ENCODE results near the gene STON2.
"Not testable (repeated sequence)": the region's sequence is repeated elsewhere in the genome, so short reads cannot be mapped to it uniquely, and the experiment has no call there.

Gene STON2

DNA sequence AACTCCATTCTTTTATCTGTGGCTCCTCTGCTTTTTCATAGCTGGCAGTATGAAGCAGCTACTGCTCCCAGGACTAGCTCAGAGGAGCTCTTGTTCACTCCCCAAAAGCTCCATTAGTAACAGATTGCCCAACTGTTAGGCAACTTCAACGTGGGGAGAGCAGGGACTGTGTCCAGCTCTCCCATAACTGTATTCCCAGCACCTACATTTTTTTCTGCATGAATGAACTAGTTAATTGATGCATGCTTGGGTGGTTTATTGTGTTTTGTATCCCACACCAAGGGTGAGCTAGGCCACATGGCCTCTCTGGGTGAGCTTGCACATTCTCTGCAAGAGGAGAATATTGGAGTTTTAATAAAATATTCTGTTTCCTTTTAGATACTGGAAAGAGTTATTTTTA lies 15.2 kb downstream of the STON2 start:
- no peak for DNase-seq (ENCODE audit: low read depth, low spot score)

DNA sequence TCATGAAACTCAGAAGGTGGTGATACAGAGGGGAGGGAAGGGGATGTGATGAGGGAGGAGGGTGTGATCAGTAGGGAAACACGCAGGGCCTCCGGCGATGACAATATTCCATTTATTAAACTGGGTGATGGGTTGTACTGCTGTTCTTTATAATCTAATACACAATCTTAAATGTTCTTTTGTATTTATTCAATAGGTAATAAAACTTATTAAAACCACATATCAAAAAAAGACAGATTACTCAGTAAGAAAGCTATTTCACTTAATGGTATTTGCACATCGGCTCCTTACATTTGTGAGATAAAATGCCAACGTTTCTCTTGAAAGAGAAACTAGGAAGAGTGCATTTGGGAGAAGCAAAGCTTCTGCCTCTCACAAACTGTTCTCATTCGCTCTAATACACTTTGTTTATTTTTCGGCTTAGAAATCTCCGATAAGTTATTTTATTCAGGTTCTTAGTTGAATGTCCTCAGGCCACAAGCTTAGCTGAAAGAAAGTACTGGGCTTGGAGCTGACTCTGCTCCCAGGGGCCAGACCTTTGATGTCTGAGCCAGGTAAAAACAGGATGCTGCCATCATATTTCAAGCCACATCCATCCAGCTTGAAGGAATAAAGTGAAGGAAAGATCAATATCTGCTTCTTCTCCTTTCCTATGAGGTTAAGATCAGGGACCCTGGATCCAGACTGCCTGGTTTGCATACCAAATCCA lies 17.5 kb downstream of the STON2 start:
- DNase-seq (ENCODE audit: low read depth, low spot score), result no peak

DNA sequence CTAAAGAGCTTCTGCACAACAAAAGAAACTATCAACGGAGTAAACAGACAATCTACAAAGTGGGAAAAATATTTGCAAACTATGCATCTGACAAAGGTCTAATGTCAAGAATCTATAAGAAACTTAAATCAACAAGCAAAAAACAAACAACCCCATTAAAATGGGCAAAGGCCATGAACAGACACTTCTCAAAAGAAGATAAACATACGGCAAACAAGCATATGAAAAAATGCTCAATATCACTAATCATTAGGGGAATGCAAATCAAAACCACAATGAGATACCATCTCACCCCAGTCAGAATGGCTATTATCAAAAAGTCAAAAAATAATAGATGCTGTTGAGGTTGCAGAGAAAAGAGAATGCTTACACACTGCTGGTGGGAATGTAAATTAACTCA lies 20.1 kb downstream of the STON2 start:
- not testable (repeated sequence) for DNase-seq (ENCODE audit: low read depth, low spot score)

DNA sequence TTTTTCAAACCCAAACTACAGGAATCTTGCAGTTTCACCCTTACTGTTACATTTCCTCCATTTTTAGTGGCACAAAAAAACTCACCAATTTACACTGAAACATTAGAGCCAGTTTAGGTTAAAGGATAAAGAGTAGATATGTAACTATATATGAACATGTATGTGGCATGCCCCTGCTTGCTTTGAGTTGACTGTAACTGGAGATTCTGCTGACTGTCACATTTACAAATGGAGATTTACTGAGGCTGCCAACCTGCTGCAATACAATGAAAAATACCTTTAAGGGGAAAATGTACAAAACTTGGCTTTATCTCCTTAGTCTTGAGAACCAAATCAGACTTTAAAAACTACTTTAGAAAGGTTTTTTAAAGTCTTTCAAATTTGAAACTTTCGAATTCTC lies 28.3 kb downstream of the STON2 start:
- no peak for DNase-seq (ENCODE audit: low read depth, low spot score)

DNA sequence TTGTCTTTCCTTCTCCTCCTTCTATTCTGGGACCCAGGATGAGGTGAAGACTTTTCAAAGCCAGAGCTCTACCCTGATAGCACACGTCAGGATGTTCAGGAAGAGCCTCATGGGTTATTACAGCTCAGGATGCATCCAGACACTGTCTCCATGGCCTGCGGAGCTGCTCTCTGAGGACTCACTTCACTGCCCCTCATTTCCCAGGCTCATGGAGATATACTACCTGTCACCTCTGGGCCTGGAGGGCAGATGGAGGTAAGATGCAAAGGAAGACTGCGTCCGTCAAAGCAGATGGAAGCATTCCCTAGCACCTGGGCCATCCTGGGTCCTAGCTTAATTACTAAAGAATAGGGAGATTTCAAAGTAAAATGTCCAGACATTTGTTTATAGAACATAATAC lies 32.6 kb downstream of the STON2 start:
- no peak for DNase-seq (ENCODE audit: low read depth, low spot score)

DNA sequence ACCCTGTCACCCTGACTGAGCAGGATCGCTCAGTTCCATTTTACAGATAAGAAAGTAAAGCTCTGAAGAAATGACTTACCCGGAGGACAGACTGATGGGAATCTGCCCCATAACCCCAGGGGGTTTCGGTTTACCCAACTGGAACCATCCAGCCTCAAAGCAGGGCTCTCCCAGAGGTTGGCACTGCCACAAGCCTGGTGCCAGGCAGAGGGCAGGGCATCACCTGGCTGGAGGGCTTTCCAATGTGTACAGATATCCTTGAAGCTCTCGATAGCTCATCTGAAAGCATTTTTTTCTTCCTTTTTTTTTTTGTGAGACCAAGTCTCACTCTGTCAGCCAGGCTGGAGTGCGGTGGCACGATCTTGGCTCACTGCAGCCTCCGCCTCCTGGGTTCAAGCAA lies 33.2 kb downstream of the STON2 start:
- DNase-seq (ENCODE audit: low read depth, low spot score), result no peak

DNA sequence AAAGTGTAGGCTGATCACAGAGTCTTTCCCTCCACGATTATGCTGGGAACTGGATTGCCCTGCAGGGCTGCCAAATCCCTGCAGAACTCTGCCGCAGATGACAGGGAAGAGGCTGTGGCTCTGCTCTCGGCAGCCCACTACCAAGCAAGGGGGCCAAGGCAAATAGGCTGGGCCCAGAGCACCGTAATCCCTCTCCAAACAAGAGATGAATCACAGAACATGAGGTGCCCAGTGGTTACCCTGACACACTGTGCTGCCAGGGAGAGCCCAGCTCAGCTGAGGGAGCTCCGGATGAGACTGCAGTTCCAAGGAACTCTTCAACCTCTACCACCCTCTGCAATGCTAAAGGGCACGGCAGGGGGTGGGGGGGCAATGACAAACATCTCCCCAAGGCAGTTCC lies 33.9 kb downstream of the STON2 start:
- DNase-seq (ENCODE audit: low read depth, low spot score), result no peak

DNA sequence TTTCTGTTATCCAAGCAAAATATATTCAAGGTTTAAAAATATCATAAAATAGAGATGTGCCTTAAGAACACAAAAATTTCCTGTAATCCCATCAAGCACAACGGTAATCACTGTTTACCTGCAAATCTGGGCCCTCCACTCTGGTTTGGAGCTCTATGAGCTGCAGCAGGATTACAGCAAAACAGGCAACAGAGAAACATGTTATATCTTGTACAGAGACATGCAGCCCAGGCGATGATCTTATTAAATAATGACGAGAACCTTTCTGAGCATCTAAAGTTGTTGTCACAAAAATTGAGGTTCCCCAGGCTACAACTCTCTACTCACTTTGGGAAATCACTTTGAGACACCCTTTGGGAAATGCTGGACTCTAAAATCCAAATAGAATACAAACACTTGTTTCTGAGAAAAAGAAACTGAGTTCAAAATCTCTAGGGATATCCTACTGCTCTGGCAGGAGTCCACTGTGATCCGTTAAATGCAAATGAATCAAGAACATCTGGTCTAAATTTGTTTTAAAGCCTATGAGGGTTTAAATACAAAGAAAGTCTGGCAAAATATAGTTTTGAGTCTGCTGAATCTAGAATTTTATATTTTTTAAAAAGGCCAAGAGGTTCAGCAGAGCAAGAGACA lies 36.3 kb downstream of the STON2 start:
- no peak for DNase-seq (ENCODE audit: low read depth, low spot score)

DNA sequence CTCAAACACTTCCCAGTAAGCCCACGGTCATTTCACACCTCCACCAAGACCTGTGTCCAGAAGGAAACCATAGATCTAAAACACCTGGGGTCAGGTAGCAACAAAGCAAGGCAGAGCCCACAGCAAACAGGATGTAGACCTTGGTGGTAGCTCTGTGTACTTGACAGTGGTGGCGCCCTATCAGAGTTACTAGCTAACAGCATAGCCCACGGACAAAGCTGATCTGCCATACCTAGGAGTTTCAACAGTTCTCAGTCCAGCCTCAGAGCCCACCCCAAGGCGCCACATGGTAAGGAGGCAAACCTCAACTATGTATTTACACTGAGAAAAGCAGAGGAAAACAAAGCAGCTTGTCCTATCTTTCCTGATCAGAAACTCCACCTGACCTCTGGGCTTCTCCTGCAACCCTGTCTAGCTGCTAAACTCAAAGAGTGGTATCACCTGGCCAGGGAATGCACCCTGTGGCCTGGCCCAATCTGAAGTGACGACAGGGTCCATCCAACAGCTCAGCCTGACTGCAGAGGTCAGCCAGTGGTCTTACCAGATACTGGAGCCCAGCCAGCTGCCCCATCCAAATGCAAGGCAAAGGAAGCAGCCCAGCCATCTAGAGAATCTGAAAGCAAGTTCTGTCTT lies 46.3 kb downstream of the STON2 start:
- no peak for DNase-seq (ENCODE audit: low read depth, low spot score)

DNA sequence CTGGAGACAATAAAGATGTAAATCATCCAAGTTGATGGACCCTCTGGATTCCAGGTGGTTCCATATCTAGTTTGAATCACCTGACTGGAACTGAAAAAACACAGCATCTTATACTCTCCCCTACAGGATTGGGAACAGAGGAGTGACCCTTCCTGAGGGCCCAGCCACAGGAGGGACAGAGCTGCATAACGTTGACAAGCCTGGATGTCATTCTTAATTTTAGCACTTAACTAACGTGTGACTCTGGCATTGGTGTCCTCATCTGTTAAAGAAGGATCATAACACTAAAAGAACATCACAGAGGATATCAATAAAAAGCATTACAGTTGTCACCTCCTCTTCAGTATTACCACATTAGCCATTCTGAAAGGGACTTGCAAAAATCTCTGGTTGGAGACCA lies 47.7 kb downstream of the STON2 start:
- no peak for DNase-seq (ENCODE audit: low read depth, low spot score)

DNA sequence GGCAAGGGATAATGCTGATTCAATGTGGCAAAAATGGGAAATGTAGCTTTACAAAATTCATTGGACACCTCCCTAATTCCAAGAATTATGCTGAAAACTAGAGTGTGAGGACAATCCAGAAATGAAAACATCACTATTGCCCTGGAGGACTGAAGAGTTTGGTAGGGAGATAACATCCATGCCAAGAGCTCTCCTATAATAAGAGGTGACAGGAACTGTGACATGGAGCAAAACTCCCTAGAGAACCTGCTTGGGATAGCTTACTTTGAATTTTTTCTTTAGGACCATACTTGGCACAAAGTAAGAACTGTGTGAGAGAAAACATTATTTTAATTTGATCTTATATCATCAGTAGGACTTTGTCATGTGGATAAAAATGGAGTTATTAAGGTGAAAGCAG lies 48.9 kb downstream of the STON2 start:
- no peak for DNase-seq (ENCODE audit: low read depth, low spot score)

DNA sequence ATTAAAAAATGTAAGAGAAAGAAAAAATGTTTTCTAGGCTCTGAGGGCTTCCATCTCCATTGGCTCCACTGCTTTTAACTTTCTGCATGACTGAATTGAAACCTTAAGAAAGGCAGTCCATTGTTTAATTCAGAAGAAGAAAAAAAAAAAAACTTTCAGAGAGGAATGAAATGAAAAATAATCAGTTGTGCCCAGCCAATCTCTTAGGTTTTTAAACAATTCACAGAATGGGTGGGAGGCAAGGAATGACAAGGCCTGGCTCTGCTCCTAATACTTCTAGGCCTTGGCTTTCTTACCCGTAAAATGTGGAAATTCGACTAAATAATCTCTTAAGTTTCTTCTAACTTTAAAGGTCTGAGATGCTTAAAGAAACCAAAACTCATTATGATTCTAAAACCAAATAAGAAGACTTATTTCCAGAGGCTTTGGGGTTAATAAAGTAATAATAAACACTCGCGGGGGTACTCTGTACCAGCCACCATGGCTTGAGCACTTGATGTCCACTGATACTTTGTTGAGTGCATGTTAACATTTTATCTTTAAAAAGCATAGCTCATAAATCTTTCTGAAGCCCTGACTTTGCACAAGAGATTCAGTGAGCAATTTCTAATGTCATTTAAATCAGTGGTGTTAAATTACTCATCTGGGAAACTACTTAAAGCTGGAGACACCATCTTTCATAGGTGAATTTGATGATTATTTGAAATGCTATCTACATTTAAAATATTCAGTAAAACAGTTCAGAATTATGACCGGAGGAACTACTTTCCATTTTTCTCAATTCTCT lies 49.6 kb downstream of the STON2 start:
- no peak for DNase-seq (ENCODE audit: low read depth, low spot score)

DNA sequence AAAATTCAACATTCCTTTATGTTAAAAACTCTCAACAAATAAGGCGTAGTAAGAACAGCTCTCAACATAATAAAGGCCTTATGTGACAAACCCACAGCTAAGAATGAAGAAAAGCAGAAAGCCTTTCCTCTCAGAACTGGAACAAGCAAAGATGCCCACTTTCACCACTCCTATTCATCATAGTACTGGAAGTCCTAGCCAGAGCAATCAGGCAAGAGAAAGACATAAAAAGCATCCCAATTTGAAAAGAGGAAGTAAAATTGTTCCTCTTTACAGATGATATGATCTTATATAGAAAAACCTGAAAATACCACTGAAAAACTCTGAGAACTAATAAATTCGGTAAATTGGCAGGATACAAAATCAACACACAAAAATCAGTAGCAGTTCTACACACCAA lies 52.1 kb downstream of the STON2 start:
- DNase-seq (ENCODE audit: low read depth, low spot score), result no peak

DNA sequence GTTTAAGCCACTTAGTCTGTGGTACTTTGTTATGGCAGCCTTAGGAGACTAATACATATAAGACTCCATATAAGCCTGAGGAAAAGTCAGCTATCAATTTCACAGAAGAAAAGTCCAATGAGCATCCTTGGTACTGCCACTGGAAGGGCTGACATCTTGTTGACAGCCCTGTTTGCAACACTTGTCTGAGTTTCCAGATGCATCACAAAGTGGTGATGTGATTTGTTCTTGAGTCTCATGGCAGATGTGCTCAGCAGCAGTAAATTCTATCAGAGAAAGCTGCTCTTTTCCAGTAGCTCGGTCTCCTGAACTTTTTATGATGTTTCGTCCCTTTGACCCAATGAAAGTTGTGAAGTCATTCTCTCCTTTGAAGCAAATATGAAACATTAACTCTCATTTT lies 54.3 kb downstream of the STON2 start:
- DNase-seq (ENCODE audit: low read depth, low spot score), result no peak

DNA sequence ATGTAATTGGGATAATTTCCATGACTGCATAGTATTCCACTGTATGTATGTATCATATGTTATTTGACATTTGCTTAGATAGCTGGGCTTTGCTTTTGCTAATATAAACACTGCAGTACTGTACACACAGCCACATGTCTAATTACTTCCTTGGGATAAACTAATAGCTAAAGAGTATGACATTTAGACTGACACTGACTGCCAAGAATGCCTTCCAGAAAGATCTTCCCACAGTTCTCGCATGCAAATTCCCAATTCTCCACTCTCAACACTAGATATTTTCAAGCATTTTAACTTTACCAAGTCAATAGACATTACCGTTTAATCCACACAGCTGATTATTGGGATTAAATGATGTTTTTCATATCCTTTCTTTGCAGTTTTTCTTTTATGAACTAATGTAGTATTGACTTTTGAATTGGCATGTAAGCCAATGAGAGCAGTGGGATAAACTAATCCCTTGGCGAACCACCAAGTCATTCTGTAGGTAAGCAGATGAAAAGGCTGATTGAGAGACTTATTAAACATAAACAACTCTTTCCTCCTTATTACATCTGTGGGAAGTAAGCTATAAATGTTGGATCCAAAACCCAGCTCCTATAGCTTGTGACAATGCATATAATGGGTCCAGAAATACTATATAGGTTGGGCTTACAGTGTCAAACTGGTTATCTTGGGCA lies 55.5 kb downstream of the STON2 start:
- DNase-seq (ENCODE audit: low read depth, low spot score), result no peak

DNA sequence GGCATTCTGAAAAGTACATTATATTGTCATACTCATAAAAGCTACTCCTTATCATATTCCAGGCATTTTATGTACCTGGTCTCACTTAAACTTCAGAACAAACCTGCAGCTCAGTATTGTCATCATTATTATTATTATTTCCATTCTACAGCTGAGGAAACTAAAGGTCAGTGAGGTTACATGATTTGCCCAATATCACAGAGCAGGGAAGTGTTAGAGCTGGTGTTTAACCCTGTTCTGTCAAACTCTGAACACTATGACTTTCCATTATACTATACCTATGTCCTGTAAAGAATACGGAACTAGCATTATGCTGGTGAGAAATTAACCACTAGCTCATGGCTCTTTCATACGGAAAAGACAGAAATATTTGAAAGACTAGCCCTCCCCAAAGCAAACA lies 56.4 kb downstream of the STON2 start:
- DNase-seq (ENCODE audit: low read depth, low spot score), result no peak

DNA sequence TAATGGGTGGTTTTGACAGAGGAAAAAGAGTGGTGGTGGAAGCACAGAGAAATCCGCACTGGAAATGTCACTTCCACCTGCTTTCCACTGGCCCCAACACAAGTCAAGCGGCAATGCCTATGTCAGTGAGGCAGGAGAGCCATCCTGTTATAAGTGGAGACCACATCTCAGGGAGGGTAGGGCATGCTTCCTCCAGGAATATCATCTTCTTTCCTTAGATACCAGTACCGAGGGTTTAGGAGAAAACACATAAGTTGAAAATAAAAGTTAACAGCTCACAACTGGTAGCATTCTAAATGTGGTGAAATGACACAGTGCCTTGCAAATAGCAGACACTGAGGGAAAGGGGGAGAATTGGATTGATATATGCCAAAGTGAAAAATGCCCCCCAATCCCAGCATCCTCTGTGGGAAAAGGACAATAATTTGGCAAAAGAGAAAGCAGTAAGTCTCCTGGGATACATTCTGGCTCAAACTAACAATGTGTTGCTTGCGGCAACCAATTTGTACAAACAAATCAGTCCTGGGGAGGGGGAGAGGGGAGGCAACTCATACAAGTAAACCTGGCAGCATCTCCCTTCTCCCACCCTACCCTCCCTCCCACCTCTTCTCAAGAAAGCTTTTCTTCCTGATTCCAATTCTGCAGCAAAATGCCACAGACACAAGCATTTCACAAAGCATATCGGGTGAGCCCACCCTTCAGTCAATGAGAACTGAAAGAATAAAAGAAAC lies 57.1 kb downstream of the STON2 start:
- DNase-seq (ENCODE audit: low read depth, low spot score), result no peak

DNA sequence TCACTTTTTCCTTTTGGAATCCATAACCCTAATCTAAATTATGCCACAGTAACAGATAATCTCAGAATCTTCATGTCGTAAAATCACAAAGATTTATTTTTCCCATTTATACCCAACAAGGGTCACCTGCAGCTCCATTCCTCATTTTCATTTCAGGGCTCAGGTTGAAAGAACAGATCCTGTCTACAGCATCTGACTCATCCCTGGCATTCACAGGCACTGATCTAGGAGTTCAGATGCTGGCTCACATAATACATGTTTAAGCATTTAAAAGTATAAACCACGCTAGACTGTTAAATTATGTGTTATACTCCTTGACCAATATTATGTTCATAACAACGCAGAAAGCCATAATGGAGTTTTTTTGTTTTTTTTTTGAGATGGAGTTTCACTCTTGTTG lies 58.3 kb downstream of the STON2 start:
- no peak for DNase-seq (ENCODE audit: low read depth, low spot score)

DNA sequence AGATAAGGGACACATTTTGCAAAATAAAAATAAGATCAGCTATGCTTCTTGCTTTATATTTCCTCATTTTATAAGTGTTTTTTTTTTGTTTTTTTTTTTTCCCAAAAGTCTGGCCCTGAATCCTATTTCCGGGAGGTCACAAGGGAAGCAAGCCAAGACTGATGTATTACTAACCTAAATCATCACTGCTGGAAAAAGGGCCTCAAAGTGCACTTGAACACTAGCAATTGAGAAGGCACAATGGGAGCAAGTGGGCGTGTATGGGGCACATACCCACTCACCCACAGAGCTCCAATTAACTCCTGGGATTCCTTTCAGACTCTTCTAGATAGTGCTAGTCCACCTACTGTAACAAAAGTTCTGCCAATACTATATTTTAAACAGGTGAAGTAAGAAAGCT lies 58.8 kb downstream of the STON2 start:
- no peak for DNase-seq (ENCODE audit: low read depth, low spot score)

DNA sequence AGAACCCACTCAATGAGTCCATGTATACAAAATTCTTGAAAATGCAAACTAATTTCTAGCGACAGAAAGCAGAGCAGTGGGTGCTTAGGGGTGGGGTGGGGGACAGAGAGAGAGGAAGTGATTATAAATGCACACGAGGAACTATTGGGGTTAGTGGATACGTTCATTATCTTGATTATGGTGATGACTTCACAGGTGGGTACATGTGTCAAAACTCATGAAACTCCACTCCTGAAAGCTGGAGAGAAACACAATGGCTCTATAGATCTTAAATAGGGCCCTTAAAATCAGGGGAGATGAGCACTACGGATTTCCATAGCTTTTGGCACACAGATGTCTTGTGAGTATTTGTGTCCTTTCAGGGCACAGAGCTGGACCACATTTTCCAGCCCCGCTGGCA lies 59.9 kb downstream of the STON2 start:
- DNase-seq (ENCODE audit: low read depth, low spot score), result no peak

DNA sequence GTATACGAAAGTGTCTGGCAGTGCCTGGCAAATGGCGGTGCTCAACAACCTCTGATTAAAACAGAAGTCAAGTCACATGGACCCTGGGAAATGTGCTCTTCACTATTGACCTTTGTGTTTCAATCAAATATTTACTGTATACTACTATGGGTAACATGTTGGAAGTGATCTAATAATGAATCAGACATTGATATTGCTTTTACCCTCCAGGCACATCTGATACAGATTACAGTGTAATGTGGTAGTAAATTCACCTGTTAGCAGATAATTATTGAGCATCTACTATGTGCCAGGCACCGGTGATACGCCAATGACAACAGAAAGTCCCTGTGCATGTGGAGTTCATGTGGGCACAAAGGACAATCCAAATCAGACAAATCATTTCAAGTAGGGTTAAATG lies 63.1 kb downstream of the STON2 start:
- no peak for DNase-seq (ENCODE audit: low read depth, low spot score)

Measured in activated naive CD8-positive, alpha-beta T cell treated with anti-CD3 and anti-CD28 coated beads, Interleukin-2, amount 50 U/mL, for 16 hours (primary cell).